ENCODE data around the gene LRRC36.

The LRRC36 gene

DNA sequence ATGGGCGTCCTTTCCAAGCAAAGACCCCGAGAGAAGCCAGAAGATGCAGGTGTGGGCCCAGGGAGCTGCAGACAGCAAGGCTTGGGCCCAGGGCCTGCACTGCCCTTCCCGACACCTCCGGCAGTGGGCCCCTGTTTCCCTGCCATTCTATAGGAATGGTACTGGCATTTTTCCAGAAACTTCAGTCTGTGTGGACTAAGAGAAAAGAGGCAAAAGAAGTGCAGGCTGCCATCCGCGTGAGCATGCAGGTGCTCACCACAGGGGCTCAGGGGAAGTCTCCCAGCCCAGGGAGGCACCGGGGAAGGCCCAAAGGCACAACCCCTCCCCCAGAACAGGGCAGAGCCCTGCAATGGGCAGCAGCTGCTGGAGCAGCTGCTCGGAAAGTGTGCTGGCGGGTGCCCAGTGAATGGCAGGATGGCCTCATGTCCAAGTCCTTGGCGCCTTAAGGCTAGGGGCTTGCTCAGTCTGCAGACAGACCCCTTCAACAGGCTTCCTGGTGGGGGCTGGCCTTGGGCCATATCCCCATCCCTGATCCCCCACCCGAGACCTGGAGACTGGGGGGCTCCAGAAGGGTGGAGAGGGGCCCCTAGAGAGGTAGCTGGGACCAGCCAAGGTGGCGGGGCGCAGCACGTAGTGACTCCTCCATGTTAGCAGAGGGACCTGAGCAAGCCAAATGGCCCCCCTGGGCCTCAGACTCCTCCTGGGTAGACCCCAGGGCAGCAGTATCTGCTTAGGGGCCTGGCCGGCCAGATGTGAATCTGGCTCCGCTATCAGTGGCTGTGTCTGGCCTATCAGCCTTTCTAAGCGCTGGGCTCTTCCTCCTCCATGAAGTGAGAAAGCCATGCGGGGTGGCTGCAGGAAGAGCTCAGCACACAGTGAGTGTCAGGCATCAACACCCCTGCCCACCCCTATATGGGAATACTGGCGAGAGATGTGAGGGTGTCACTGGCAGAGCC lies 73.4 kb downstream of the LRRC36 start:
- no peaks in the 10 kb centered on the region for H3K79me2 ChIP-seq (ENCODE audit: low read length)
- no peak overlapping the region for H2AFZ ChIP-seq (ENCODE audit: low read depth, low read length)
- H3K9me3 ChIP-seq (ENCODE audit: insufficient read depth, low read length), result no peaks in the 10 kb centered on the region
- no peaks in the 10 kb centered on the region for H3K36me3 ChIP-seq (replicated peaks; ENCODE audit: low read depth, low read length)
- peak overlapping the region; percentile 33; the same call in 1 of the 2 replicates for H3K27ac ChIP-seq (ENCODE audit: low read length)
- peaks cover 59% of the 10 kb centered on the region for H3K4me1 ChIP-seq (ENCODE audit: low read length)
- no peaks in the 10 kb centered on the region for H3K27me3 ChIP-seq (ENCODE audit: low read depth, low read length)
- H4K20me1 ChIP-seq (ENCODE audit: insufficient read depth, low read length), result no peaks in the 10 kb centered on the region
- peak overlapping the region; percentile 70 for H3K4me3 ChIP-seq (ENCODE audit: low read length)
- H3K4me2 ChIP-seq (ENCODE audit: low read length), result peak overlapping the region; percentile 85
- TF ChIP-seq, protein P1, sequence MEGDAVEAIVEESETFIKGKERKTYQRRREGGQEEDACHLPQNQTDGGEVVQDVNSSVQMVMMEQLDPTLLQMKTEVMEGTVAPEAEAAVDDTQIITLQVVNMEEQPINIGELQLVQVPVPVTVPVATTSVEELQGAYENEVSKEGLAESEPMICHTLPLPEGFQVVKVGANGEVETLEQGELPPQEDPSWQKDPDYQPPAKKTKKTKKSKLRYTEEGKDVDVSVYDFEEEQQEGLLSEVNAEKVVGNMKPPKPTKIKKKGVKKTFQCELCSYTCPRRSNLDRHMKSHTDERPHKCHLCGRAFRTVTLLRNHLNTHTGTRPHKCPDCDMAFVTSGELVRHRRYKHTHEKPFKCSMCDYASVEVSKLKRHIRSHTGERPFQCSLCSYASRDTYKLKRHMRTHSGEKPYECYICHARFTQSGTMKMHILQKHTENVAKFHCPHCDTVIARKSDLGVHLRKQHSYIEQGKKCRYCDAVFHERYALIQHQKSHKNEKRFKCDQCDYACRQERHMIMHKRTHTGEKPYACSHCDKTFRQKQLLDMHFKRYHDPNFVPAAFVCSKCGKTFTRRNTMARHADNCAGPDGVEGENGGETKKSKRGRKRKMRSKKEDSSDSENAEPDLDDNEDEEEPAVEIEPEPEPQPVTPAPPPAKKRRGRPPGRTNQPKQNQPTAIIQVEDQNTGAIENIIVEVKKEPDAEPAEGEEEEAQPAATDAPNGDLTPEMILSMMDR (IDR thresholded peaks at IDR 0.05; ENCODE audit: low read depth, low read length), result no peak; the same call in 1 of the 2 replicates
- no peak for TF ChIP-seq EZH2phosphoT487 (IDR thresholded peaks at IDR 0.05; ENCODE audit: low read depth)
- H3K9ac ChIP-seq (ENCODE audit: low read length), result peak overlapping the region; percentile 46

DNA sequence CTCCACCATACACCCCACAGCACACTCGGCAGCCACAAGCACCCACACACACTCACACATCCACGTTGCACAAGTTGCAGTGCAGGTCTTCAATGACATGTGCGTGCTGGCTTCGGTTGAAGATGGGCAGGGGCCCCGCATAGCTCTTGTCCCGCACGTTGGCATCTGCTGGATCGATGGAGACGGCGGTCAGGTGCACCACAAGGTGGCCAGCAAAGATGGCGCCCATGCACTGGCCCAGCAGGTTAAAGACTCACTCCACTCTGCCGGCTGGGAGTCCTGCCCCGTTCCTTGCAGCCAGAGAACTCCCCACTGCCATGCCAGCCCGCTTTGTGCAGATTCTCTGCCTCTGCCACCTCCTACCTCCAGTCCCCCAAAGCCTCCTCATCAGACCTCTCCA lies 74.3 kb downstream of the LRRC36 start:
- H3K27me3 ChIP-seq (ENCODE audit: low read depth, low read length), result no peaks in the 10 kb centered on the region
- no peaks in the 10 kb centered on the region for H3K9me3 ChIP-seq (ENCODE audit: insufficient read depth, low read length)
- H4K20me1 ChIP-seq (ENCODE audit: insufficient read depth, low read length), result no peaks in the 10 kb centered on the region
- H3K27ac ChIP-seq (ENCODE audit: low read length), result no peak overlapping the region
- no peaks in the 10 kb centered on the region for H3K36me3 ChIP-seq (replicated peaks; ENCODE audit: low read depth, low read length)
- H3K4me2 ChIP-seq (ENCODE audit: low read length), result no peak overlapping the region
- TF ChIP-seq, protein P1 (IDR thresholded peaks at IDR 0.05; ENCODE audit: low read depth, low read length), result no peak
- no peak for TF ChIP-seq EZH2phosphoT487 (IDR thresholded peaks at IDR 0.05; ENCODE audit: low read depth)
- H3K79me2 ChIP-seq (ENCODE audit: low read length), result no peaks in the 10 kb centered on the region
- no peak overlapping the region for H3K9ac ChIP-seq (ENCODE audit: low read length)
- H3K4me3 ChIP-seq (ENCODE audit: low read length), result no peak overlapping the region
- H2AFZ ChIP-seq (ENCODE audit: low read depth, low read length), result no peak overlapping the region
- H3K4me1 ChIP-seq (ENCODE audit: low read length), result peaks cover 51% of the 10 kb centered on the region

DNA sequence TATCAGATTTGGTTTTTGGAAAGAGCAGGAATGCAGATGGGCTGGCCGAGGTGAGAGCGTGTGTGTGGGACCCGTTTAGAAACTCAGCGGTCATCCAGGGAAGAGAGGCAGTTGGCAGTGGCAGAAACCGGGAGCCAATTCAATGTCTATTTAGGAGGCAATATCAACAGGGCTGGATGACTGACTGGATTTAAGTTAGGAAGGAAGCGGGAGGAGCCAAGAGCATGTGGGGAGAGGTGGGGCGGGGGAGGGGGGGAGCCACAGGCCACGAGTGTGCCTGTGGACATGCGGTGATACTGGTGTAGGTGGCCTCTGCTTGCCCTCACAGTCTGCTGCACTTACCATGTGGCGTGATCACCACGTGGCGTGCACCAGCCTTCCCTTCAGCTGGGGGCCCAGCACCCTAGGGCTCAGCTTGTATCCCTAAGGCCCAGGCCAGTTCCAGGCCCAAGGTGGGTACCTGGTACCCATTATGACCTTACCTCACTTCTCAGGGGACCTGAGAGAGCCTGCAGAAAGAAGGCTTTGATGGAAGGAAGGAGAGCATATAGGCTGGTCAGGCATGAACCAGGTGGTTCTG lies 77.5 kb downstream of the LRRC36 start:
- no peak overlapping the region for H3K4me3 ChIP-seq (ENCODE audit: low read length)
- peaks cover 24% of the 10 kb centered on the region for H3K4me1 ChIP-seq (ENCODE audit: low read length)
- no peaks in the 10 kb centered on the region for H3K79me2 ChIP-seq (ENCODE audit: low read length)
- H2AFZ ChIP-seq (ENCODE audit: low read depth, low read length), result no peak overlapping the region
- no peak overlapping the region for H3K9ac ChIP-seq (ENCODE audit: low read length)
- no peaks in the 10 kb centered on the region for H3K36me3 ChIP-seq (replicated peaks; ENCODE audit: low read depth, low read length)
- H3K9me3 ChIP-seq (ENCODE audit: insufficient read depth, low read length), result no peaks in the 10 kb centered on the region
- TF ChIP-seq, protein P1 (IDR thresholded peaks at IDR 0.05; ENCODE audit: low read depth, low read length), result no peak
- TF ChIP-seq EZH2phosphoT487 (IDR thresholded peaks at IDR 0.05; ENCODE audit: low read depth), result no peak
- H3K4me2 ChIP-seq (ENCODE audit: low read length), result no peak overlapping the region
- no peaks in the 10 kb centered on the region for H4K20me1 ChIP-seq (ENCODE audit: insufficient read depth, low read length)
- H3K27me3 ChIP-seq (ENCODE audit: low read depth, low read length), result no peaks in the 10 kb centered on the region
- H3K27ac ChIP-seq (ENCODE audit: low read length), result no peak overlapping the region

DNA sequence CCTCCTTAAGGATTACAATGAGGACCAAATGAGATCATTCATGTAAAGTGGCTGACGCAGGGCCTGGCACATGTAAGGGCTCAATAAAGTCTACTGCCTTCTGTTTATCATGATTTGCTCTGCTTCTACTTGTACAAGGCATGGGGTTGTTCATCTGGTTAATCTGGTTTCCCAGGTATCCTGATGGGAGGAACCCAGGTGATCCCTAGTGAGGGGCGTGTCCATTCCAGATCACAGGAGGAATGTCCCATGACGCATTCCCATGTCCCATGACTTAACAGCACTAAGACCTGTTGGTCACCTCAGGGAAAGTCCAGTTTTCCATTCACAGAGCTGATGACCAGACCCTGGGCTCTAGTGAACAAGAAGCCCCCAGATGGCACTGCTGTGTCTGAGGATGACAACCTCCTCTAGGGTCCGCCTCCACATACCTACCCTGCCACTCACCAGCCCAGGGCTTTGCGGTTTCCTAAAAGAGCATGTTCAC lies 78.2 kb downstream of the LRRC36 start:
- Histone ChIP-seq H3K9me3 (ENCODE audit: insufficient read depth, low read length) (no peaks in the 10 kb centered on the region), H3K4me2 (ENCODE audit: low read length) (no peak overlapping the region), H3K36me3 (replicated peaks; ENCODE audit: low read depth, low read length) (no peaks in the 10 kb centered on the region), H3K27ac (ENCODE audit: low read length) (no peak overlapping the region), H3K4me1 (ENCODE audit: low read length) (peaks cover 18% of the 10 kb centered on the region), H3K9ac (ENCODE audit: low read length) (no peak overlapping the region), H3K79me2 (ENCODE audit: low read length) (no peaks in the 10 kb centered on the region), H3K27me3 (ENCODE audit: low read depth, low read length) (no peaks in the 10 kb centered on the region), H2AFZ (ENCODE audit: low read depth, low read length) (no peak overlapping the region), H3K4me3 (ENCODE audit: low read length) (no peak overlapping the region), H4K20me1 (ENCODE audit: insufficient read depth, low read length) (no peaks in the 10 kb centered on the region)
- TF ChIP-seq, protein P1 (IDR thresholded peaks at IDR 0.05; ENCODE audit: low read depth, low read length), result no peak
- TF ChIP-seq EZH2phosphoT487 (IDR thresholded peaks at IDR 0.05; ENCODE audit: low read depth), result no peak
